Vagina (tissue), 2 donors: ENCODE results near the gene ASF1A.

Experiments
- POLR2A ChIP-seq, 2 donors: fragments of 450-650 bp; IDR thresholded peaks; one replicate each; pipeline ENCODE4 v1.6.1; 2017; ENCODE audit warnings: antibody characterized with exemption in 2 of 2, mild to moderate bottlenecking in 2 of 2, moderate library complexity in 2 of 2
- POLR2AphosphoS5 ChIP-seq, 2 donors: sonication (generic); formaldehyde crosslinking; IDR thresholded peaks; one replicate each; pipeline ENCODE4 v1.9.0; 2017; ENCODE audit warnings: antibody characterized with exemption in 2 of 2, mild to moderate bottlenecking in 2 of 2, low read depth in 1 of 2; ENCODE audit not compliant: insufficient read depth in 1 of 2
- TF ChIP-seq, protein P1 (sequence below), 3 experiments: fragments of 450-650 bp in 2 of 3; fragments of 200-600 bp in 1 of 3; sonication (generic) in 1 of 3; IDR thresholded peaks; one replicate each; pipeline ENCODE4 v1.5.1; 2017 to 2019; ENCODE audit warnings: antibody characterized with exemption in 3 of 3, mild to moderate bottlenecking in 2 of 3, moderate library complexity in 2 of 3

DNA sequence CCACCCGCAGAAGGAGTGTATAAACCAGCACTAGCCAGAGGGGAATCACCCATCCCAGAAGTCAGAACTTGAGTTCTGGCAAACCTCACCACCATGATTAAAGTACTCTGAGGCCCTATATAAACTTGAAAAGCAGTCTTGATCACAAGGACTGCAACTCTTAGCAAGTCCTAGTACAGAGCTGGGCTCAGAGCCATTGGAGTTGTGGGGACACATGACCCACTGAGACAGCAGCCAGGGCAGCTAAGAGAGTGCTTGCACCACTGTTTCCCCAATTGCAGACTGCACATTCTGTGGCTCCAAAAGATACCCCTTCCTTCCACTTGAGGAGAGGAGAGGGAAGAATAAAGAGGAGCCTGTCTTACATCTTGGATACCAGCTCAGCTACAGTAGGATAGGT is 45.7 kb downstream of the ASF1A start:
- TF ChIP-seq POLR2A (IDR thresholded peaks at IDR 0.05): no peak
- TF ChIP-seq, protein P1, sequence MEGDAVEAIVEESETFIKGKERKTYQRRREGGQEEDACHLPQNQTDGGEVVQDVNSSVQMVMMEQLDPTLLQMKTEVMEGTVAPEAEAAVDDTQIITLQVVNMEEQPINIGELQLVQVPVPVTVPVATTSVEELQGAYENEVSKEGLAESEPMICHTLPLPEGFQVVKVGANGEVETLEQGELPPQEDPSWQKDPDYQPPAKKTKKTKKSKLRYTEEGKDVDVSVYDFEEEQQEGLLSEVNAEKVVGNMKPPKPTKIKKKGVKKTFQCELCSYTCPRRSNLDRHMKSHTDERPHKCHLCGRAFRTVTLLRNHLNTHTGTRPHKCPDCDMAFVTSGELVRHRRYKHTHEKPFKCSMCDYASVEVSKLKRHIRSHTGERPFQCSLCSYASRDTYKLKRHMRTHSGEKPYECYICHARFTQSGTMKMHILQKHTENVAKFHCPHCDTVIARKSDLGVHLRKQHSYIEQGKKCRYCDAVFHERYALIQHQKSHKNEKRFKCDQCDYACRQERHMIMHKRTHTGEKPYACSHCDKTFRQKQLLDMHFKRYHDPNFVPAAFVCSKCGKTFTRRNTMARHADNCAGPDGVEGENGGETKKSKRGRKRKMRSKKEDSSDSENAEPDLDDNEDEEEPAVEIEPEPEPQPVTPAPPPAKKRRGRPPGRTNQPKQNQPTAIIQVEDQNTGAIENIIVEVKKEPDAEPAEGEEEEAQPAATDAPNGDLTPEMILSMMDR (IDR thresholded peaks at IDR 0.05): no peak
- no peak for TF ChIP-seq POLR2AphosphoS5 (IDR thresholded peaks at IDR 0.05; ENCODE audit: insufficient read depth in 1 of 2, low read depth in 1 of 2)
